Liver (tissue), 9 donors: ENCODE data around the gene NFYC. TPM values are rescaled to one million over a fixed set of nuclear protein-coding genes. Genes with fewer than 3 reads are reported as not detected.

Experiments used
- DNase-seq: peaks from one replicate; pipeline ENCODE4 v3.0.0-alpha.2; 2017; ENCODE audit warnings: low spot score
- H3K27ac ChIP-seq, 2 donors: one replicate each; pipeline ENCODE4 v1.7.0; 2013; ENCODE audit warnings: inconsistent platforms in 2 of 2, low read length in 2 of 2, control low read depth in 1 of 2, low read depth in 1 of 2, mild to moderate bottlenecking in 1 of 2
- H3K27me3 ChIP-seq, 4 donors: one replicate each; pipeline versions ENCODE4 v1.6.1 to v1.7.0; 2013; ENCODE audit warnings: low read length in 3 of 4, inconsistent platforms in 1 of 4, mild to moderate bottlenecking in 1 of 4, moderate library complexity in 1 of 4; ENCODE audit not compliant: control insufficient read depth in 4 of 4, insufficient read depth in 4 of 4
- H3K36me3 ChIP-seq, 4 donors: one replicate each; pipeline versions ENCODE4 v1.6.1 to v1.7.0; 2013; ENCODE audit warnings: low read length in 3 of 4, mild to moderate bottlenecking in 3 of 4, low read depth in 1 of 4, moderate library complexity in 1 of 4; ENCODE audit not compliant: control insufficient read depth in 4 of 4, insufficient read depth in 3 of 4
- H3K4me1 ChIP-seq, 4 donors: one replicate each; pipeline versions ENCODE4 v1.6.1 to v1.7.0; 2013; ENCODE audit warnings: low read length in 3 of 4, mild to moderate bottlenecking in 3 of 4, moderate library complexity in 1 of 4; ENCODE audit not compliant: control insufficient read depth in 4 of 4, insufficient read depth in 4 of 4
- H3K4me3 ChIP-seq, 3 donors: one replicate each; pipeline versions ENCODE4 v1.6.1 to v1.7.0; 2013; ENCODE audit warnings: low read length in 3 of 3, control low read depth in 1 of 3, low read depth in 1 of 3, mild to moderate bottlenecking in 1 of 3
- H3K9ac ChIP-seq, 2 donors: one replicate each; pipeline ENCODE4 v1.7.0; 2013; ENCODE audit warnings: low read length in 2 of 2, mild to moderate bottlenecking in 2 of 2, moderate library complexity in 2 of 2, control low read depth in 1 of 2, low read depth in 1 of 2
- H3K9me3 ChIP-seq, 4 donors: one replicate each; pipeline versions ENCODE4 v1.6.1 to v1.7.0; 2013; ENCODE audit warnings: low read length in 3 of 4; ENCODE audit not compliant: control insufficient read depth in 4 of 4
- EGR1 ChIP-seq, 2 donors: IDR thresholded peaks; 2 replicates each; pipeline ENCODE4 v1.6.1; 2016 to 2018; ENCODE audit warnings: antibody characterized with exemption in 2 of 2, low read depth in 2 of 2
- FOXA1 ChIP-seq: IDR thresholded peaks from 2 replicates; pipeline ENCODE4 v1.6.1; 2016; ENCODE audit warnings: antibody characterized with exemption
- FOXA2 ChIP-seq: IDR thresholded peaks from 2 replicates; pipeline ENCODE4 v1.6.1; 2016; ENCODE audit warnings: antibody characterized with exemption
- GABPA ChIP-seq, 2 donors: IDR thresholded peaks in 1 of 2; conservative IDR thresholded peaks in 1 of 2; 2 replicates each; pipeline ENCODE4 v1.6.1; 2016; ENCODE audit warnings: antibody characterized with exemption in 2 of 2, mild to moderate bottlenecking in 1 of 2, moderate library complexity in 1 of 2
- HNF4A ChIP-seq, 2 donors: conservative IDR thresholded peaks; 2 replicates each; pipeline ENCODE4 v1.6.1; 2016; ENCODE audit warnings: antibody characterized with exemption in 2 of 2, mild to moderate bottlenecking in 2 of 2
- HNF4G ChIP-seq: IDR thresholded peaks from 2 replicates; pipeline ENCODE4 v1.6.1; 2016; ENCODE audit warnings: antibody characterized with exemption
- MAX ChIP-seq: IDR thresholded peaks from 2 replicates; pipeline ENCODE4 v1.6.1; 2016; ENCODE audit warnings: antibody characterized with exemption
- NR2F2 ChIP-seq: IDR thresholded peaks from 2 replicates; pipeline ENCODE4 v1.6.1; 2016; ENCODE audit warnings: antibody characterized with exemption
- RAD21 ChIP-seq, 2 donors: IDR thresholded peaks; 2 replicates each; pipeline ENCODE4 v1.6.1; 2016; ENCODE audit warnings: antibody characterized with exemption in 2 of 2, mild to moderate bottlenecking in 2 of 2
- REST ChIP-seq: IDR thresholded peaks from 2 replicates; pipeline ENCODE4 v1.6.1; 2016; ENCODE audit warnings: antibody characterized with exemption, mild to moderate bottlenecking
- SP1 ChIP-seq: IDR thresholded peaks from 2 replicates; pipeline ENCODE4 v1.6.1; 2018; ENCODE audit warnings: antibody characterized with exemption, mild to moderate bottlenecking
- YY1 ChIP-seq: IDR thresholded peaks from 2 replicates; pipeline ENCODE4 v1.6.1; 2016; ENCODE audit warnings: antibody characterized with exemption, mild to moderate bottlenecking
- ZBTB33 ChIP-seq: IDR thresholded peaks from 2 replicates; pipeline ENCODE4 v1.6.1; 2016; ENCODE audit warnings: antibody characterized with exemption
- WGBS: extraction: QIAGEN DNeasy Blood & Tissue Kit; methylation state at CpG from one replicate; pipeline ENCODE4 v1.1.7; 2013; 5-methylcytosine and 5-hydroxymethylcytosine counted together
- polyA plus RNA-seq, 2 donors: library from polyadenylated mRNA; stranded (reverse) in 1 of 2; unstranded in 1 of 2; fragments of 200-250 nt in 1 of 2; fragments of >200 nt in 1 of 2; fragmentation: Nextera tagmentation in 1 of 2; extraction: Ambion mirVana in 1 of 2; gene quantifications; one replicate each; pipeline versions ENCODE4 v1.2.1 to v1.2.3, GENCODE V29; 2013 to 2015
- total RNA-seq, 2 donors: library from RNA; depleted of rRNA; stranded (reverse); fragments of >200 nt; gene quantifications; one replicate each; pipeline ENCODE4 v1.2.3, GENCODE V29; 2014
- TF ChIP-seq, protein P1 (sequence below): IDR thresholded peaks from 2 replicates; pipeline ENCODE4 v1.6.1; 2016; ENCODE audit warnings: antibody characterized with exemption
- donor health status: healthy.
- donor health status: healthy.
- donor health status: healthy.
- donor health status: healthy.
- donor health status: healthy.

The NFYC gene
- total and polyA plus RNA-seq, 4 donors: 18.3 to 28.1 (median 26.8) TPM

DNA sequence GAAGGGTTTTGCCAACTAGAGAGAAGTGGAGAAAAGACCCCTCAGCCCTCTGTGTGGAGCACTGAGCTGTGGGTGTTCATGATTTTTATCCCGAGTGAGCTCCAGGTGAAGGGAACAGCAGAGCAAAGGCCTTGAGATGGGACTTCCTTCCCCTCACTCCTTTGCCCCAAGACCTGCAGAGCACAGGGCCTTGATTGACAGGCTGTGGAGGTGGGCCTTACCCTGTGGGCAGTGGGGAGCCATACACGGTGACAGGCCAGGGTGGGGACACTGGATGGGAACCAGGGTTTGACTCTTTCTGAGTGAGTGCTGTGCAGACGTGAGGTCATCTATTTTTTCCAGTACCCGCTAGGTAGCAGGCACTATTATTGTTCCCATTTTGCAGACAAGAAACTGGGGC, 102.5 kb downstream of the NFYC start (continued):
- TF ChIP-seq REST (no peak), SP1 (no peak), NR2F2 (no peak), HNF4A (conservative IDR thresholded peaks at IDR 0.05) (no peak), FOXA2 (no peak), RAD21 (IDR thresholded peaks at IDR 0.05) (no peak), GABPA (IDR thresholded peaks at IDR 0.05 in 1 of 2, conservative IDR thresholded peaks at IDR 0.05 in 1 of 2) (no peak), FOXA1 (no peak), YY1 (no peak), MAX (no peak)
- TF ChIP-seq, protein P1, sequence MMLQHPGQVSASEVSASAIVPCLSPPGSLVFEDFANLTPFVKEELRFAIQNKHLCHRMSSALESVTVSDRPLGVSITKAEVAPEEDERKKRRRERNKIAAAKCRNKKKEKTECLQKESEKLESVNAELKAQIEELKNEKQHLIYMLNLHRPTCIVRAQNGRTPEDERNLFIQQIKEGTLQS: no peak

DNA sequence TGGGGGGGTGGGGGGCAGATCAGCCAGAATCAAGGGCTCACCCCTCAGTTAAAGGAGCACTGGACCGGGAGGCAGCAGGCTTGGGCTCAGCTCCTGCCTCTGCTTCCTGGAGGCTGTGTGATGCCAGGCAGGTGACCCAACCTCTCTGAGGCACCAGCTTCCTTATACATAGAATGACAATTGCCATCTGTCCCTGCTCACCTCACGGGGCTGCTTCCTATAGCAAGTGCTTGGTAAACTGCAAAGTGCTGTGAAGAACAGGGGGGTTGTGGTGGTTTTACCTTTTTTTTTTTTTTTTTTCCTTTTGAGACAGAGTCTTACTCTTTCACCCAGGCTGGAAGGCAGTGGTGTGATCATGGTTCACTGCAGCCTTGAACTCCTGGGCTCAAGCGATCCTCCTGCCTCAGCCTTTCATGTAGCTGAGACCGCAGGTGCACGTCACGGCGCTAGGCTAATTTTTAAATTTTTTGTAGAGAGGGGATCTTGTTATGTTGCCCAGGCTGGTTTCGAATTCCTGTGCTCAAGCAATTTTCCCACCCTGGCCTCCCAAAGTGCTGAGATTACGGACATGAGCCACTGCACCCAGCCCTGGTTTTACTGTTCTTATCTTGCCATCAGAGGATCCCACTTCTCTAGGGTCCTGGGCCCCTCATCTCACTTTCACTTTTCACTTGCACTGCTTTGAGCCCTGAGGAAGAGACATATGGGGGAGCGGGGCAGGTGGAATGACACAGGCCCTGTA, 103.6 kb downstream of the NFYC start:
- H3K4me1 ChIP-seq: peaks cover 4 to 15% (median 8%) of the 10 kb centered on the region in 4 donors

DNA sequence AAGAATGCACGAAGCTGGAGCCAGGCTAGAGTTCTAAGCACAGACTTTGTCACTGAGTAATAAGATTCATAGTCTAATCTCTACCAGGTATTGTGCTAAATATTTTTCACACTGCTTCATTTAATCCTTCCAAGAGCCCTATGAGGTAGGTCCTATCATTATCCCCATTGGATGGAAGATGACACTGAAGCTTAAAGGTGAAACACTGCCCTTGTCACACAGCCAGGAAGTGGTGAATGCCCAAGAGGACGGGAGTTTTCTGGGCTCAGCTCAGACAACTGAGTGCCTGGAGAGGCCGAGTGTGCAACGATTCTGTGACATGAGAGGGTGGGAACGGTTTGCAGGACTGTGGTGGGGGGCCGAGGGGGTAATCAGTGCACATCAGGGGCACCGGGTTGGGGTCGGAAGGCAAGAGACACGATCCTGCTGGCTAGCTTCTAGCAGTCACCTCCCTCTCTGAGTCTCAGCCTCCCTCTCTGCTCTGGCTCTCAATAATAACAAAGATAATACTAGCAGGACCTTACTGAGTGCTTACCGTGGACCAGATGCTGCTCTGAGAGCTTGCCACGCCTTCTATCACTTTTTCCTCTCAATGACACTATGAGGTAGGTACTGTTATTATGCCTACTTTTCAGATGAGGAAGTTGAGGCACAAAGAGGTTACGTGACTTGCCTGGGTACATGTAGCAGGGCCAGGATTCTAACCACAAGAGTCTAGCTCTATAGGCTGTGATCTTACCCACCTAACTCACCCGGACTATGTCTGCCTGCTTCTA, 104.5 kb downstream of the NFYC start:
- no peaks in the 10 kb centered on the region for H3K27me3 ChIP-seq
- no peak overlapping the region for H3K4me3 ChIP-seq
- WGBS: 74% methylated on average over 13 of the region's 13 CpGs
- TF ChIP-seq FOXA2 (no peak), ZBTB33 (no peak), MAX (no peak), SP1 (no peak), YY1 (no peak), GABPA (IDR thresholded peaks at IDR 0.05 in 1 of 2, conservative IDR thresholded peaks at IDR 0.05 in 1 of 2) (no peak), HNF4A (conservative IDR thresholded peaks at IDR 0.05) (no peak), RAD21 (IDR thresholded peaks at IDR 0.05) (no peak)
- H3K9ac ChIP-seq: no peak overlapping the region
- H3K9me3 ChIP-seq: no peaks in the 10 kb centered on the region
- no peak for DNase-seq
- no peak overlapping the region for H3K27ac ChIP-seq
- no peaks in the 10 kb centered on the region for H3K36me3 ChIP-seq
- H3K4me1 ChIP-seq: peaks cover 4 to 15% (median 8%) of the 10 kb centered on the region in 4 donors

More for the DNA sequence above, 103.6 kb downstream of the NFYC start:
- Histone ChIP-seq H3K9ac (no peak overlapping the region), H3K27me3 (no peaks in the 10 kb centered on the region), H3K36me3 (no peaks in the 10 kb centered on the region), H3K9me3 (no peaks in the 10 kb centered on the region), H3K4me3 (no peak overlapping the region), H3K27ac (no peak overlapping the region)
- no peak for DNase-seq
- TF ChIP-seq EGR1 (IDR thresholded peaks at IDR 0.05; ENCODE audit: low read depth in 2 of 2) (no peak), NR2F2 (no peak), HNF4G (no peak)
- 88% methylated on average over 10 of the region's 10 CpGs for WGBS
